Measurements from ENCODE around the gene ARHGDIB. TPM values are rescaled to one million over a fixed set of nuclear protein-coding genes. Genes with fewer than 3 reads are reported as not detected.

The ARHGDIB gene
- total and polyA plus RNA-seq, 2 experiments from 2014 or later, result 0.89 TPM; not detected in 1

- TF ChIP-seq CTCF (conservative IDR thresholded peaks at IDR 0.05; ENCODE audit: low read depth in 2 of 2) (no peak), REST (IDR thresholded peaks at IDR 0.05; ENCODE audit: unreplicated experiment) (no peak), NANOG (IDR thresholded peaks at IDR 0.05; ENCODE audit: borderline replicate concordance) (no peak), EZH2phosphoT487 (IDR thresholded peaks at IDR 0.05; ENCODE audit: unreplicated experiment) (no peak), CREB1 (CRISPR knock-in tag; IDR thresholded peaks at IDR 0.05; ENCODE audit: low read depth) (no peak)
Measured at GRCh38 chr12:14988035-14988434, 26.6 kb upstream of the ARHGDIB start (continued).

DNA sequence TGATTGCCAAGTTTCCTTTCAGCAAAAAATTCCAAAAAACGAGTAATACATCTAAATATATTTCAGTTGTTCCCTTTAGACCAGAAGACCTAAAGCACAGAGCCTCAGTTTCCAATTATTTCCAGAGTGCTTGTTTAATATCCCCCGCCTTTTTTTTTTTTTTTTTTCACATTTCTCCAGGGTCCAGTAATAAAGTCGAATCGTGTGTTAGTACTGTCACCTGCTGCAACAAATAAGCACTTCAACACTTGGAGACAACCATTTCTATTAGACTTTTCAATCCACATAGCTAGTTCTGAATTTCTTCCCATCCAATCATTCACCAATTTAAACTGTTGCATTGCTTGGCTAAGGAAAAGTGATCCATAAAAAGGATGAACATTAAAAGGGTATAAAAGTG is 25.0 kb upstream of the ARHGDIB start:
- H3K4me1 Mint-ChIP-seq, result peaks cover 5% of the 10 kb centered on the region; the same call in 1 of the 3 replicates
- Histone ChIP-seq H3K27me3 (ENCODE audit: insufficient read depth) (no peaks in the 10 kb centered on the region), H3K4me2 (no peak overlapping the region), H3K27ac (ENCODE audit: low read depth) (no peak overlapping the region), H3K4me3 (no peak overlapping the region), H3K79me2 (replicated peaks; ENCODE audit: insufficient read depth) (no peaks in the 10 kb centered on the region), H3K36me3 (ENCODE audit: insufficient read depth) (no peaks in the 10 kb centered on the region), H3F3A (replicated peaks; ENCODE audit: low read depth) (no peaks in the 10 kb centered on the region), H3K9me2 (ENCODE audit: insufficient read depth) (no peaks in the 10 kb centered on the region), H2AFZ (no peak overlapping the region), H3K4me1 (ENCODE audit: insufficient read depth) (no peaks in the 10 kb centered on the region), H4K20me1 (replicated peaks; ENCODE audit: insufficient read depth) (no peaks in the 10 kb centered on the region)
- DNase-seq (ENCODE audit: low spot score), result no peak
- H3K27ac Mint-ChIP-seq, result no peak overlapping the region
- no peak overlapping the region for H3K4me3 Mint-ChIP-seq
- TF ChIP-seq, protein P1, sequence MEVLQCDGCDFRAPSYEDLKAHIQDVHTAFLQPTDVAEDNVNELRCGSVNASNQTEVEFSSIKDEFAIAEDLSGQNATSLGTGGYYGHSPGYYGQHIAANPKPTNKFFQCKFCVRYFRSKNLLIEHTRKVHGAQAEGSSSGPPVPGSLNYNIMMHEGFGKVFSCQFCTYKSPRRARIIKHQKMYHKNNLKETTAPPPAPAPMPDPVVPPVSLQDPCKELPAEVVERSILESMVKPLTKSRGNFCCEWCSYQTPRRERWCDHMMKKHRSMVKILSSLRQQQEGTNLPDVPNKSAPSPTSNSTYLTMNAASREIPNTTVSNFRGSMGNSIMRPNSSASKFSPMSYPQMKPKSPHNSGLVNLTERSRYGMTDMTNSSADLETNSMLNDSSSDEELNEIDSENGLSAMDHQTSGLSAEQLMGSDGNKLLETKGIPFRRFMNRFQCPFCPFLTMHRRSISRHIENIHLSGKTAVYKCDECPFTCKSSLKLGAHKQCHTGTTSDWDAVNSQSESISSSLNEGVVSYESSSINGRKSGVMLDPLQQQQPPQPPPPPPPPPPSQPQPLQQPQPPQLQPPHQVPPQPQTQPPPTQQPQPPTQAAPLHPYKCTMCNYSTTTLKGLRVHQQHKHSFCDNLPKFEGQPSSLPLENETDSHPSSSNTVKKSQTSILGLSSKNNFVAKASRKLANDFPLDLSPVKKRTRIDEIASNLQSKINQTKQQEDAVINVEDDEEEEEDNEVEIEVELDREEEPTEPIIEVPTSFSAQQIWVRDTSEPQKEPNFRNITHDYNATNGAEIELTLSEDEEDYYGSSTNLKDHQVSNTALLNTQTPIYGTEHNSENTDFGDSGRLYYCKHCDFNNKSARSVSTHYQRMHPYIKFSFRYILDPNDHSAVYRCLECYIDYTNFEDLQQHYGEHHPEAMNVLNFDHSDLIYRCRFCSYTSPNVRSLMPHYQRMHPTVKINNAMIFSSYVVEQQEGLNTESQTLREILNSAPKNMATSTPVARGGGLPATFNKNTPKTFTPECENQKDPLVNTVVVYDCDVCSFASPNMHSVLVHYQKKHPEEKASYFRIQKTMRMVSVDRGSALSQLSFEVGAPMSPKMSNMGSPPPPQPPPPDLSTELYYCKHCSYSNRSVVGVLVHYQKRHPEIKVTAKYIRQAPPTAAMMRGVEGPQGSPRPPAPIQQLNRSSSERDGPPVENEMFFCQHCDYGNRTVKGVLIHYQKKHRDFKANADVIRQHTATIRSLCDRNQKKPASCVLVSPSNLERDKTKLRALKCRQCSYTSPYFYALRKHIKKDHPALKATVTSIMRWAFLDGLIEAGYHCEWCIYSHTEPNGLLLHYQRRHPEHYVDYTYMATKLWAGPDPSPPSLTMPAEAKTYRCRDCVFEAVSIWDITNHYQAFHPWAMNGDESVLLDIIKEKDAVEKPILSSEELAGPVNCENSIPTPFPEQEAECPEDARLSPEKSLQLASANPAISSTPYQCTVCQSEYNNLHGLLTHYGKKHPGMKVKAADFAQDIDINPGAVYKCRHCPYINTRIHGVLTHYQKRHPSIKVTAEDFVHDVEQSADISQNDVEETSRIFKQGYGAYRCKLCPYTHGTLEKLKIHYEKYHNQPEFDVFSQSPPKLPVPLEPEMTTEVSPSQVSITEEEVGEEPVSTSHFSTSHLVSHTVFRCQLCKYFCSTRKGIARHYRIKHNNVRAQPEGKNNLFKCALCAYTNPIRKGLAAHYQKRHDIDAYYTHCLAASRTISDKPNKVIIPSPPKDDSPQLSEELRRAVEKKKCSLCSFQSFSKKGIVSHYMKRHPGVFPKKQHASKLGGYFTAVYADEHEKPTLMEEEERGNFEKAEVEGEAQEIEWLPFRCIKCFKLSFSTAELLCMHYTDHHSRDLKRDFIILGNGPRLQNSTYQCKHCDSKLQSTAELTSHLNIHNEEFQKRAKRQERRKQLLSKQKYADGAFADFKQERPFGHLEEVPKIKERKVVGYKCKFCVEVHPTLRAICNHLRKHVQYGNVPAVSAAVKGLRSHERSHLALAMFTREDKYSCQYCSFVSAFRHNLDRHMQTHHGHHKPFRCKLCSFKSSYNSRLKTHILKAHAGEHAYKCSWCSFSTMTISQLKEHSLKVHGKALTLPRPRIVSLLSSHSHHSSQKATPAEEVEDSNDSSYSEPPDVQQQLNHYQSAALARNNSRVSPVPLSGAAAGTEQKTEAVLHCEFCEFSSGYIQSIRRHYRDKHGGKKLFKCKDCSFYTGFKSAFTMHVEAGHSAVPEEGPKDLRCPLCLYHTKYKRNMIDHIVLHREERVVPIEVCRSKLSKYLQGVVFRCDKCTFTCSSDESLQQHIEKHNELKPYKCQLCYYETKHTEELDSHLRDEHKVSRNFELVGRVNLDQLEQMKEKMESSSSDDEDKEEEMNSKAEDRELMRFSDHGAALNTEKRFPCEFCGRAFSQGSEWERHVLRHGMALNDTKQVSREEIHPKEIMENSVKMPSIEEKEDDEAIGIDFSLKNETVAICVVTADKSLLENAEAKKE (CRISPR knock-in tag; IDR thresholded peaks at IDR 0.05), result no peak
- TF ChIP-seq ZNF331 (CRISPR knock-in tag; IDR thresholded peaks at IDR 0.05; ENCODE audit: low read depth), result no peak
- TF ChIP-seq NANOG (IDR thresholded peaks at IDR 0.05; ENCODE audit: borderline replicate concordance), result no peak
- TF ChIP-seq STAT1 (IDR thresholded peaks at IDR 0.05; ENCODE audit: unreplicated experiment), result no peak
- TF ChIP-seq, protein P2, sequence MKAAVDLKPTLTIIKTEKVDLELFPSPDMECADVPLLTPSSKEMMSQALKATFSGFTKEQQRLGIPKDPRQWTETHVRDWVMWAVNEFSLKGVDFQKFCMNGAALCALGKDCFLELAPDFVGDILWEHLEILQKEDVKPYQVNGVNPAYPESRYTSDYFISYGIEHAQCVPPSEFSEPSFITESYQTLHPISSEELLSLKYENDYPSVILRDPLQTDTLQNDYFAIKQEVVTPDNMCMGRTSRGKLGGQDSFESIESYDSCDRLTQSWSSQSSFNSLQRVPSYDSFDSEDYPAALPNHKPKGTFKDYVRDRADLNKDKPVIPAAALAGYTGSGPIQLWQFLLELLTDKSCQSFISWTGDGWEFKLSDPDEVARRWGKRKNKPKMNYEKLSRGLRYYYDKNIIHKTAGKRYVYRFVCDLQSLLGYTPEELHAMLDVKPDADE (IDR thresholded peaks at IDR 0.05), result no peak
- TF ChIP-seq EZH2 (IDR thresholded peaks at IDR 0.05; ENCODE audit: low read depth, unreplicated experiment), result no peak
- TF ChIP-seq CREB1 (CRISPR knock-in tag; IDR thresholded peaks at IDR 0.05; ENCODE audit: low read depth), result no peak
- no peak for TF ChIP-seq ZNF114 (CRISPR knock-in tag; IDR thresholded peaks at IDR 0.05)
- TF ChIP-seq JUNB (IDR thresholded peaks at IDR 0.05; ENCODE audit: unreplicated experiment), result no peak
- TF ChIP-seq POLR2AphosphoS5 (IDR thresholded peaks at IDR 0.05; ENCODE audit: low read depth), result no peak
- no peak for TF ChIP-seq EZH2phosphoT487 (IDR thresholded peaks at IDR 0.05; ENCODE audit: unreplicated experiment)
- H3K9me3 Mint-ChIP-seq, result no peaks in the 10 kb centered on the region; the same call in 2 of the 3 replicates
- H3K36me3 Mint-ChIP-seq (ENCODE audit: low read depth), result no peaks in the 10 kb centered on the region
- no peak for ATAC-seq
- H3K27me3 Mint-ChIP-seq (ENCODE audit: insufficient read depth, low read depth, poor library complexity), result no peaks in the 10 kb centered on the region
